ENCODE results near the gene ABCA7.

ABCA7 gene

GRCh38 chr19:1046117-1046626, 6.3 kb downstream of the ABCA7 start:
- 98% methylated on average over 33 of the region's 33 CpGs for WGBS
- H2BK5ac ChIP-seq (ENCODE audit: low read depth, low read length, poor library complexity, severe bottlenecking) = no peak overlapping the region
- H3K9me3 ChIP-seq (ENCODE audit: control insufficient read depth, low read length) = no peaks in the 10 kb centered on the region
- peaks cover 2% of the 10 kb centered on the region for H3K79me1 ChIP-seq (replicated peaks; ENCODE audit: low read length, poor library complexity, severe bottlenecking)
- no peak overlapping the region for H3K4ac ChIP-seq (ENCODE audit: low read depth in 1 of 2, low read length in 2 of 2)
- no peak overlapping the region for H3K23ac ChIP-seq (ENCODE audit: low read length in 2 of 2)
- H3K27ac ChIP-seq (ENCODE audit: low read length, poor library complexity, severe bottlenecking) = no peak overlapping the region
- H3K36me3 ChIP-seq (ENCODE audit: control insufficient read depth in 1 of 2, insufficient read depth in 2 of 2, low read depth in 1 of 2, low read length in 2 of 2) = peaks cover 0 to 60% of the 10 kb centered on the region in 2 experiments
- H3K18ac ChIP-seq (ENCODE audit: low read depth in 1 of 2, low read length in 2 of 2) = no peak overlapping the region
- DNase-seq = no peak
- no peak overlapping the region for H2AK5ac ChIP-seq (ENCODE audit: low read length, severe bottlenecking)
- H3K4me1 ChIP-seq (ENCODE audit: control insufficient read depth, insufficient read depth, low read depth, low read length) = peaks cover 6% of the 10 kb centered on the region
- H2BK12ac ChIP-seq (ENCODE audit: low read length in 2 of 2) = no peak overlapping the region
- H3K14ac ChIP-seq (ENCODE audit: low read length in 2 of 2) = no peak overlapping the region
- no peak overlapping the region for H4K91ac ChIP-seq (ENCODE audit: low read length)
- no peak overlapping the region for H2BK15ac ChIP-seq (ENCODE audit: low read depth, poor library complexity, severe bottlenecking)
- no peaks in the 10 kb centered on the region for H3K27me3 ChIP-seq (ENCODE audit: control insufficient read depth in 1 of 2, insufficient read depth in 1 of 2, low read length in 2 of 2)
- no peak overlapping the region for H4K8ac ChIP-seq (ENCODE audit: low read length)
- H3K9ac ChIP-seq (ENCODE audit: low read length) = no peak overlapping the region
- no peak overlapping the region for H3K4me2 ChIP-seq (ENCODE audit: low read length, poor library complexity, severe bottlenecking)
- no peak overlapping the region for H2BK120ac ChIP-seq (ENCODE audit: low read depth, low read length)
- H3K4me3 ChIP-seq (ENCODE audit: insufficient read depth in 1 of 2, low read depth in 1 of 2, low read length in 2 of 2) = no peak overlapping the region
- no peak overlapping the region for H2AFZ ChIP-seq (ENCODE audit: low read depth, low read length)

GRCh38 chr19:1046836-1047695, 7.2 kb downstream of the ABCA7 start:
- Histone ChIP-seq H3K4me2 (ENCODE audit: low read length, poor library complexity, severe bottlenecking) (no peak overlapping the region), H3K79me1 (replicated peaks; ENCODE audit: low read length, poor library complexity, severe bottlenecking) (no peaks in the 10 kb centered on the region), H2BK15ac (ENCODE audit: low read depth, poor library complexity, severe bottlenecking) (no peak overlapping the region), H4K8ac (ENCODE audit: low read length) (no peak overlapping the region), H3K36me3 (ENCODE audit: control insufficient read depth in 1 of 2, insufficient read depth in 2 of 2, low read depth in 1 of 2, low read length in 2 of 2) (peaks cover 0 to 64% of the 10 kb centered on the region in 2 experiments), H2BK5ac (ENCODE audit: low read depth, low read length, poor library complexity, severe bottlenecking) (no peak overlapping the region), H3K4me1 (ENCODE audit: control insufficient read depth, insufficient read depth, low read depth, low read length) (peaks cover 2% of the 10 kb centered on the region), H3K23ac (ENCODE audit: low read length in 2 of 2) (no peak overlapping the region), H2BK120ac (ENCODE audit: low read depth, low read length) (no peak overlapping the region), H3K9ac (ENCODE audit: low read length) (no peak overlapping the region), H4K91ac (ENCODE audit: low read length) (no peak overlapping the region), H3K14ac (ENCODE audit: low read length in 2 of 2) (no peak overlapping the region), H3K4ac (ENCODE audit: low read depth in 1 of 2, low read length in 2 of 2) (no peak overlapping the region), H2AK5ac (ENCODE audit: low read length, severe bottlenecking) (no peak overlapping the region), H3K9me3 (ENCODE audit: control insufficient read depth, low read length) (no peaks in the 10 kb centered on the region), H3K27me3 (ENCODE audit: control insufficient read depth in 1 of 2, insufficient read depth in 1 of 2, low read length in 2 of 2) (no peaks in the 10 kb centered on the region), H3K27ac (ENCODE audit: low read length, poor library complexity, severe bottlenecking) (no peak overlapping the region), H3K4me3 (ENCODE audit: insufficient read depth in 1 of 2, low read depth in 1 of 2, low read length in 2 of 2) (no peak overlapping the region), H2AFZ (ENCODE audit: low read depth, low read length) (no peak overlapping the region), H2BK12ac (ENCODE audit: low read length in 2 of 2) (no peak overlapping the region), H3K18ac (ENCODE audit: low read depth in 1 of 2, low read length in 2 of 2) (no peak overlapping the region)
- WGBS = 96% methylated on average over 77 of the region's 77 CpGs
- DNase-seq = no peak

GRCh38 chr19:1047696-1048147, 7.8 kb downstream of the ABCA7 start:
- Histone ChIP-seq H3K27ac (ENCODE audit: low read length, poor library complexity, severe bottlenecking) (no peak overlapping the region), H3K4me2 (ENCODE audit: low read length, poor library complexity, severe bottlenecking) (no peak overlapping the region), H3K23ac (ENCODE audit: low read length in 2 of 2) (no peak overlapping the region), H2AFZ (ENCODE audit: low read depth, low read length) (no peak overlapping the region), H2BK5ac (ENCODE audit: low read depth, low read length, poor library complexity, severe bottlenecking) (no peak overlapping the region), H2BK120ac (ENCODE audit: low read depth, low read length) (no peak overlapping the region), H3K79me1 (replicated peaks; ENCODE audit: low read length, poor library complexity, severe bottlenecking) (no peaks in the 10 kb centered on the region), H3K18ac (ENCODE audit: low read depth in 1 of 2, low read length in 2 of 2) (no peak overlapping the region), H2BK12ac (ENCODE audit: low read length in 2 of 2) (no peak overlapping the region), H3K36me3 (ENCODE audit: control insufficient read depth in 1 of 2, insufficient read depth in 2 of 2, low read depth in 1 of 2, low read length in 2 of 2) (peaks cover 0 to 57% of the 10 kb centered on the region in 2 experiments), H3K9ac (ENCODE audit: low read length) (no peak overlapping the region), H3K14ac (ENCODE audit: low read length in 2 of 2) (no peak overlapping the region), H3K4ac (ENCODE audit: low read depth in 1 of 2, low read length in 2 of 2) (no peak overlapping the region), H3K9me3 (ENCODE audit: control insufficient read depth, low read length) (no peaks in the 10 kb centered on the region), H2AK5ac (ENCODE audit: low read length, severe bottlenecking) (no peak overlapping the region), H3K4me1 (ENCODE audit: control insufficient read depth, insufficient read depth, low read depth, low read length) (peaks cover 2% of the 10 kb centered on the region), H3K4me3 (ENCODE audit: insufficient read depth in 1 of 2, low read depth in 1 of 2, low read length in 2 of 2) (no peak overlapping the region), H3K27me3 (ENCODE audit: control insufficient read depth in 1 of 2, insufficient read depth in 1 of 2, low read length in 2 of 2) (no peaks in the 10 kb centered on the region), H4K91ac (ENCODE audit: low read length) (no peak overlapping the region), H4K8ac (ENCODE audit: low read length) (no peak overlapping the region), H2BK15ac (ENCODE audit: low read depth, poor library complexity, severe bottlenecking) (no peak overlapping the region)
- 93% methylated on average over 20 of the region's 20 CpGs for WGBS
- DNase-seq = no peak

- H3K9ac ChIP-seq (ENCODE audit: low read length) = no peak overlapping the region
- no peak overlapping the region for H4K8ac ChIP-seq (ENCODE audit: low read length)
- H2BK5ac ChIP-seq (ENCODE audit: low read depth, low read length, poor library complexity, severe bottlenecking) = no peak overlapping the region
- DNase-seq = no peak
- H3K18ac ChIP-seq (ENCODE audit: low read depth in 1 of 2, low read length in 2 of 2) = no peak overlapping the region
- H3K27ac ChIP-seq (ENCODE audit: low read length, poor library complexity, severe bottlenecking) = no peak overlapping the region
- H3K36me3 ChIP-seq (ENCODE audit: control insufficient read depth in 1 of 2, insufficient read depth in 2 of 2, low read depth in 1 of 2, low read length in 2 of 2) = peaks cover 0 to 58% of the 10 kb centered on the region in 2 experiments
- no peak overlapping the region for H2BK15ac ChIP-seq (ENCODE audit: low read depth, poor library complexity, severe bottlenecking)
- H3K4me1 ChIP-seq (ENCODE audit: control insufficient read depth, insufficient read depth, low read depth, low read length) = peaks cover 2% of the 10 kb centered on the region
- 95% methylated on average over 4 of the region's 17 CpGs for WGBS
- H3K14ac ChIP-seq (ENCODE audit: low read length in 2 of 2) = no peak overlapping the region
- no peak overlapping the region for H3K4ac ChIP-seq (ENCODE audit: low read depth in 1 of 2, low read length in 2 of 2)
- no peaks in the 10 kb centered on the region for H3K79me1 ChIP-seq (replicated peaks; ENCODE audit: low read length, poor library complexity, severe bottlenecking)
- H3K4me3 ChIP-seq (ENCODE audit: insufficient read depth in 1 of 2, low read depth in 1 of 2, low read length in 2 of 2) = no peak overlapping the region
- H4K91ac ChIP-seq (ENCODE audit: low read length) = no peak overlapping the region
- H3K23ac ChIP-seq (ENCODE audit: low read length in 2 of 2) = no peak overlapping the region
- H2BK120ac ChIP-seq (ENCODE audit: low read depth, low read length) = no peak overlapping the region
- H2AFZ ChIP-seq (ENCODE audit: low read depth, low read length) = no peak overlapping the region
- no peak overlapping the region for H2BK12ac ChIP-seq (ENCODE audit: low read length in 2 of 2)
- no peak overlapping the region for H2AK5ac ChIP-seq (ENCODE audit: low read length, severe bottlenecking)
- no peak overlapping the region for H3K4me2 ChIP-seq (ENCODE audit: low read length, poor library complexity, severe bottlenecking)
- H3K27me3 ChIP-seq (ENCODE audit: control insufficient read depth in 1 of 2, insufficient read depth in 1 of 2, low read length in 2 of 2) = no peaks in the 10 kb centered on the region
- no peaks in the 10 kb centered on the region for H3K9me3 ChIP-seq (ENCODE audit: control insufficient read depth, low read length)
Measured at GRCh38 chr19:1049106-1049505, 9.2 kb downstream of the ABCA7 start.

All from mesenchymal stem cell (in vitro differentiated cells and primary cell).